Transverse colon (tissue), 4 donors: Measurements from ENCODE around the gene SMCP. TPM values are rescaled to one million over a fixed set of nuclear protein-coding genes. Genes with fewer than 3 reads are reported as not detected.

ENCODE experiments used
- DNase-seq: peaks from one replicate; pipeline ENCODE4 v3.0.0-alpha.2; 2019
- H3K27ac ChIP-seq, 4 donors: fragments of 200-600 bp; sonication (generic); 2 replicates each; pipeline ENCODE4 v1.5.1; 2016 to 2018; ENCODE audit warnings: inconsistent platforms in 4 of 4
- H3K27me3 ChIP-seq: fragments of 200-600 bp; sonication (generic); 2 replicates; pipeline ENCODE4 v1.5.1; 2017; ENCODE audit warnings: inconsistent platforms
- H3K36me3 ChIP-seq, 4 donors: fragments of 200-600 bp; sonication (generic); 2 replicates each; pipeline ENCODE4 v1.5.1; 2017 to 2019; ENCODE audit warnings: inconsistent platforms in 4 of 4
- H3K4me1 ChIP-seq, 4 donors: fragments of 200-600 bp; sonication (generic); 2 replicates each; pipeline ENCODE4 v1.5.1; 2017 to 2020; ENCODE audit warnings: inconsistent platforms in 4 of 4
- H3K4me3 ChIP-seq, 4 donors: fragments of 200-600 bp; sonication (generic); 1 replicate in 1 of 4; 2 replicates in 3 of 4; pipeline versions ENCODE4 v1.5.1 to v1.6.1; 2017 to 2019; ENCODE audit warnings: inconsistent platforms in 4 of 4
- H3K9me3 ChIP-seq, 2 donors: fragments of 200-600 bp; sonication (generic); 2 replicates each; pipeline ENCODE4 v1.5.1; 2017 to 2019; ENCODE audit warnings: inconsistent platforms in 2 of 2
- CTCF ChIP-seq, 5 experiments: fragments of 200-600 bp in 3 of 5; fragments of 450-650 bp in 2 of 5; sonication (generic) in 3 of 5; IDR thresholded peaks; 1 replicate in 2 of 5; 2 replicates in 3 of 5; pipeline ENCODE4 v1.5.1; 2016 to 2017; ENCODE audit warnings: antibody characterized with exemption in 5 of 5, inconsistent platforms in 3 of 5, mild to moderate bottlenecking in 2 of 5, moderate library complexity in 1 of 5
- EP300 ChIP-seq: sonication (generic); formaldehyde crosslinking; IDR thresholded peaks from one replicate; pipeline ENCODE4 v1.6.1; 2017; ENCODE audit warnings: antibody characterized with exemption, low read depth
- POLR2A ChIP-seq: fragments of 450-650 bp; IDR thresholded peaks from one replicate; pipeline ENCODE4 v1.6.1; 2016; ENCODE audit warnings: antibody characterized with exemption, mild to moderate bottlenecking, moderate library complexity
- POLR2AphosphoS5 ChIP-seq, 3 donors: sonication (generic); formaldehyde crosslinking; IDR thresholded peaks; one replicate each; pipeline ENCODE4 v1.6.1; 2016; ENCODE audit warnings: antibody characterized with exemption in 3 of 3
- WGBS, 2 donors: methylation state at CpG; one replicate each; pipeline ENCODE4 v1.1.5; 2018; ENCODE audit warnings: low coverage in 1 of 2; 5-methylcytosine and 5-hydroxymethylcytosine counted together
- in situ Hi-C, 4 donors: fragments of 200-750 bp; cut with MboI; loops; one replicate each; pipeline versions ENCODE4 v1.15.0 to v1.15.1; 2017; ENCODE audit warnings: low sequenced_read_pairs in 3 of 4, low pct_ligation_motif_present in 1 of 4, low pct_unique_long_range_greater_than_20kb in 1 of 4
- intact Hi-C: fragments of 100-400 bp; cut with DNase I; formaldehyde crosslinking; loops from one replicate; pipeline ENCODE4 v1.15.1; 2023; ENCODE audit warnings: low total_unique reads
- total RNA-seq, 4 donors: library from RNA; depleted of rRNA; stranded (reverse); fragments of >200 nt; gene quantifications; one replicate each; pipeline ENCODE4 v1.1.0, GENCODE V29; 2016

SMCP gene
- total RNA-seq, 4 donors from 2014 or later: not detected

- H3K27ac ChIP-seq: no peak overlapping the region
- H3K4me3 ChIP-seq: no peak overlapping the region
- H3K4me1 ChIP-seq: no peaks in the 10 kb centered on the region
- H3K27me3 ChIP-seq: no peaks in the 10 kb centered on the region
- DNase-seq: no peak
- intact Hi-C loops: no loop called here
- H3K9me3 ChIP-seq: no peaks in the 10 kb centered on the region
- no peaks in the 10 kb centered on the region for H3K36me3 ChIP-seq
- in situ Hi-C loops: no loop called here
- no peak for TF ChIP-seq CTCF (IDR thresholded peaks at IDR 0.05)
- no peak for TF ChIP-seq POLR2A
- TF ChIP-seq POLR2AphosphoS5 (IDR thresholded peaks at IDR 0.05): no peak
- TF ChIP-seq EP300: no peak
- WGBS, 2 donors: 49% methylated on average over 5 of the region's 5 CpGs; no CpG with 5 or more reads in 1 of the 2 donors
Observed at GRCh38 chr1:152906023-152906565, 28.0 kb downstream of the SMCP start.

- Histone ChIP-seq H3K9me3 (no peaks in the 10 kb centered on the region), H3K27me3 (no peaks in the 10 kb centered on the region), H3K4me3 (no peak within 1 kb of the TSS), H3K27ac (no peak within 1 kb of the TSS), H3K4me1 (no peaks in the 10 kb centered on the region), H3K36me3 (no peaks in the 10 kb centered on the region)
- TF ChIP-seq CTCF (IDR thresholded peaks at IDR 0.05): no peak
- TF ChIP-seq POLR2A: no peak
- no peak for TF ChIP-seq EP300
- no peak for TF ChIP-seq POLR2AphosphoS5 (IDR thresholded peaks at IDR 0.05)
- in situ Hi-C loops (no loop called here), intact Hi-C loops (no loop called here)
- 65 to 67% methylated on average over 3 to 4 of the region's 4 CpGs for WGBS, 2 donors
- no peak for DNase-seq
Observed at GRCh38 chr1:152907686-152908601, 29.8 kb downstream of the SMCP start, which contains the start of gene IVL. Gene IVL, plus strand, starts transcription at chr1:152908546. Its CDS starts 1,252 bp downstream, at chr1:152909798.

- intact Hi-C loops (no loop called here), in situ Hi-C loops (no loop called here)
- DNase-seq: no peak
- TF ChIP-seq CTCF (IDR thresholded peaks at IDR 0.05): no peak
- TF ChIP-seq POLR2A: no peak
- no peak for TF ChIP-seq POLR2AphosphoS5 (IDR thresholded peaks at IDR 0.05)
- no peak for TF ChIP-seq EP300
- Histone ChIP-seq H3K9me3 (no peaks in the 10 kb centered on the region), H3K4me3 (no peak overlapping the region), H3K4me1 (no peaks in the 10 kb centered on the region), H3K27ac (no peak overlapping the region), H3K36me3 (no peaks in the 10 kb centered on the region), H3K27me3 (no peaks in the 10 kb centered on the region)
- WGBS, 2 donors: 81% methylated on average over 3 of the region's 3 CpGs; no CpG with 5 or more reads in 1 of the 2 donors
Observed at GRCh38 chr1:152909206-152909605, 31.1 kb downstream of the SMCP start.

GRCh38 chr1:152912471-152912870, 34.3 kb downstream of the SMCP start:
- Histone ChIP-seq H3K4me3 (no peak overlapping the region), H3K4me1 (no peaks in the 10 kb centered on the region), H3K27ac (no peak overlapping the region), H3K36me3 (no peaks in the 10 kb centered on the region), H3K9me3 (no peaks in the 10 kb centered on the region), H3K27me3 (no peaks in the 10 kb centered on the region)
- DNase-seq: no peak
- in situ Hi-C loops: no loop called here
- WGBS, 2 donors: 40 to 58% methylated on average over 1 of the region's 1 CpG
- intact Hi-C loops: no loop called here
- no peak for TF ChIP-seq POLR2A
- TF ChIP-seq POLR2AphosphoS5 (IDR thresholded peaks at IDR 0.05): no peak
- no peak for TF ChIP-seq CTCF (IDR thresholded peaks at IDR 0.05)
- TF ChIP-seq EP300: no peak
